ENCODE measurements around the gene PRPH. TPM values are rescaled to one million over a fixed set of nuclear protein-coding genes. Genes with fewer than 3 reads are reported as not detected.

PRPH gene
- total and polyA plus RNA-seq, 9 of the 15 experiments (the other 6 are each of a cell fraction or from before 2014, with no cell fraction given), result 0.27 to 1.9 (median 1.3) TPM; not detected in 1

DNA sequence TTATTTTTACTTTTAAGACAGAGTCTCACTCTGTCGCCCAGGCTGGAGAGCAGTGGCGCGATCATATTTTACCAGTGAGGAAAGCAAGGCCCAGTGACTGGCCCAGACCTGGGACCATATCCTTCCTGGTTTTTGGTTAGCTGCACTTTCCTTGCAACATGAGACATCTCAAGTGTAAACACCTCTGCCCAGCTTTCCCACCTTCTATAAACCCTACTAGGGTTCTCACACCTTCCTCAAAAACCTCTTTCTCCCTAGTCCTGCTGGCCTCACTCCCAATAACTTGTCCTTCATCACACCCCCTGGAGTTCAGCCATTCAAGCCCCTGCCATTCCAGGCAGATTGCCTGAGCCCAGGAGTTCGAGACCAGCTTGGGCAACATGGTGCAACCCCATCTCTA lies 10.3 kb upstream of the PRPH start:
- peaks cover 7 to 10% of the 10 kb centered on the region in 2 experiments for H3K4me1 ChIP-seq (replicated peaks in 1 of 2; ENCODE audit: control insufficient read depth in 2 of 2, insufficient read depth in 2 of 2, low read length in 2 of 2)
- H3K9ac ChIP-seq (ENCODE audit: insufficient read depth in 1 of 2, low read depth in 2 of 2, low read length in 2 of 2), result no peak overlapping the region
- CTCF ChIA-PET (ENCODE audit: low intra/inter-chr PET ratio), result no interaction called here
- no peaks in the 10 kb centered on the region for H3K9me1 ChIP-seq (ENCODE audit: control insufficient read depth, insufficient read depth, low read length)
- intact Hi-C loops (cut with micrococcal nuclease) (no loop called here), in situ Hi-C loops (cut with MboI) (loop anchor here (5.0 kb wide), 2 partner anchors 53 to 238 kb away; partner anchors contain the start of gene C1QL4)
- ATAC-seq (no peak), FAIRE-seq (peak; percentile 29), DNase-seq (ENCODE audit: extremely low read depth in 1 of 4, low spot score in 3 of 4) (no peak)
- POLR2A ChIA-PET, result interaction anchor here (0.7 to 4.7 kb wide), 6 partner anchors 10 to 155 kb away, joined by 3 to 34 read pairs (median 4); partner anchors contain the start of genes PRPH and TUBA1C
- H2AFZ ChIP-seq (ENCODE audit: low read depth, low read length), result no peak overlapping the region
- no peaks in the 10 kb centered on the region for H3K27me3 ChIP-seq (ENCODE audit: control insufficient read depth in 2 of 2, insufficient read depth in 2 of 2, low read length in 2 of 2)
- no TSS peak for BruUV-seq (replicated peaks)
- no peaks in the 10 kb centered on the region; the same call in 2 of the 3 replicates for H3K79me2 ChIP-seq (ENCODE audit: control insufficient read depth, insufficient read depth, low read length)
- H4K20me1 ChIP-seq (replicated peaks; ENCODE audit: control insufficient read depth, insufficient read depth, low read length), result peaks cover 3% of the 10 kb centered on the region; the same call in 1 of the 2 replicates
- WGBS (ENCODE audit: insufficient coverage, low coverage, missing lambda C conversion rate), result 75% methylated on average over 4 of the region's 4 CpGs
- no peak overlapping the region for H3K4me3 ChIP-seq
- no peaks in the 10 kb centered on the region for H3K36me3 ChIP-seq (ENCODE audit: control insufficient read depth, insufficient read depth, low read length)
- no peak overlapping the region for H3K27ac ChIP-seq (ENCODE audit: extremely low read depth, low read depth, low read length)
- no peak overlapping the region for H3K4me2 ChIP-seq (ENCODE audit: insufficient read depth, low read length)
- no peaks in the 10 kb centered on the region for H3K9me3 ChIP-seq (replicated peaks; ENCODE audit: control insufficient read depth, insufficient read depth, low read depth, low read length)
- TF ChIP-seq, protein P1, sequence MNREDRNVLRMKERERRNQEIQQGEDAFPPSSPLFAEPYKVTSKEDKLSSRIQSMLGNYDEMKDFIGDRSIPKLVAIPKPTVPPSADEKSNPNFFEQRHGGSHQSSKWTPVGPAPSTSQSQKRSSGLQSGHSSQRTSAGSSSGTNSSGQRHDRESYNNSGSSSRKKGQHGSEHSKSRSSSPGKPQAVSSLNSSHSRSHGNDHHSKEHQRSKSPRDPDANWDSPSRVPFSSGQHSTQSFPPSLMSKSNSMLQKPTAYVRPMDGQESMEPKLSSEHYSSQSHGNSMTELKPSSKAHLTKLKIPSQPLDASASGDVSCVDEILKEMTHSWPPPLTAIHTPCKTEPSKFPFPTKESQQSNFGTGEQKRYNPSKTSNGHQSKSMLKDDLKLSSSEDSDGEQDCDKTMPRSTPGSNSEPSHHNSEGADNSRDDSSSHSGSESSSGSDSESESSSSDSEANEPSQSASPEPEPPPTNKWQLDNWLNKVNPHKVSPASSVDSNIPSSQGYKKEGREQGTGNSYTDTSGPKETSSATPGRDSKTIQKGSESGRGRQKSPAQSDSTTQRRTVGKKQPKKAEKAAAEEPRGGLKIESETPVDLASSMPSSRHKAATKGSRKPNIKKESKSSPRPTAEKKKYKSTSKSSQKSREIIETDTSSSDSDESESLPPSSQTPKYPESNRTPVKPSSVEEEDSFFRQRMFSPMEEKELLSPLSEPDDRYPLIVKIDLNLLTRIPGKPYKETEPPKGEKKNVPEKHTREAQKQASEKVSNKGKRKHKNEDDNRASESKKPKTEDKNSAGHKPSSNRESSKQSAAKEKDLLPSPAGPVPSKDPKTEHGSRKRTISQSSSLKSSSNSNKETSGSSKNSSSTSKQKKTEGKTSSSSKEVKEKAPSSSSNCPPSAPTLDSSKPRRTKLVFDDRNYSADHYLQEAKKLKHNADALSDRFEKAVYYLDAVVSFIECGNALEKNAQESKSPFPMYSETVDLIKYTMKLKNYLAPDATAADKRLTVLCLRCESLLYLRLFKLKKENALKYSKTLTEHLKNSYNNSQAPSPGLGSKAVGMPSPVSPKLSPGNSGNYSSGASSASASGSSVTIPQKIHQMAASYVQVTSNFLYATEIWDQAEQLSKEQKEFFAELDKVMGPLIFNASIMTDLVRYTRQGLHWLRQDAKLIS (CRISPR knock-in tag; IDR thresholded peaks at IDR 0.05), result no peak
- TF ChIP-seq TAF15 (IDR thresholded peaks at IDR 0.05; ENCODE audit: low read depth, low read length) (no peak), NELFE (IDR thresholded peaks at IDR 0.05; ENCODE audit: insufficient read depth, insufficient read length) (no peak), KAT7 (CRISPR knock-in tag; IDR thresholded peaks at IDR 0.05; ENCODE audit: borderline replicate concordance) (no peak), CHD4 (IDR thresholded peaks at IDR 0.05; ENCODE audit: insufficient read depth, insufficient replicate concordance, low read depth, low read length, poor library complexity, severe bottlenecking) (no peak), ZNF644 (tag; IDR thresholded peaks at IDR 0.05; ENCODE audit: low read depth) (no peak), RBBP5 (IDR thresholded peaks at IDR 0.05; ENCODE audit: borderline replicate concordance, insufficient read depth, low read length, poor library complexity, severe bottlenecking) (no peak), RUNX1 (IDR thresholded peaks at IDR 0.05; ENCODE audit: low read depth) (no peak), CBX5 (IDR thresholded peaks at IDR 0.05; ENCODE audit: borderline replicate concordance, low read depth) (no peak), CXXC5 (CRISPR knock-in tag; IDR thresholded peaks at IDR 0.05) (no peak), POLR2AphosphoS5 (IDR thresholded peaks at IDR 0.05; ENCODE audit: control insufficient read depth, insufficient read depth, low read depth, low read length) (no peak)
- TF ChIP-seq, protein P2, sequence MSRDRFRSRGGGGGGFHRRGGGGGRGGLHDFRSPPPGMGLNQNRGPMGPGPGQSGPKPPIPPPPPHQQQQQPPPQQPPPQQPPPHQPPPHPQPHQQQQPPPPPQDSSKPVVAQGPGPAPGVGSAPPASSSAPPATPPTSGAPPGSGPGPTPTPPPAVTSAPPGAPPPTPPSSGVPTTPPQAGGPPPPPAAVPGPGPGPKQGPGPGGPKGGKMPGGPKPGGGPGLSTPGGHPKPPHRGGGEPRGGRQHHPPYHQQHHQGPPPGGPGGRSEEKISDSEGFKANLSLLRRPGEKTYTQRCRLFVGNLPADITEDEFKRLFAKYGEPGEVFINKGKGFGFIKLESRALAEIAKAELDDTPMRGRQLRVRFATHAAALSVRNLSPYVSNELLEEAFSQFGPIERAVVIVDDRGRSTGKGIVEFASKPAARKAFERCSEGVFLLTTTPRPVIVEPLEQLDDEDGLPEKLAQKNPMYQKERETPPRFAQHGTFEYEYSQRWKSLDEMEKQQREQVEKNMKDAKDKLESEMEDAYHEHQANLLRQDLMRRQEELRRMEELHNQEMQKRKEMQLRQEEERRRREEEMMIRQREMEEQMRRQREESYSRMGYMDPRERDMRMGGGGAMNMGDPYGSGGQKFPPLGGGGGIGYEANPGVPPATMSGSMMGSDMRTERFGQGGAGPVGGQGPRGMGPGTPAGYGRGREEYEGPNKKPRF (IDR thresholded peaks at IDR 0.05; ENCODE audit: low read depth, low read length), result no peak
- TF ChIP-seq, protein P3, sequence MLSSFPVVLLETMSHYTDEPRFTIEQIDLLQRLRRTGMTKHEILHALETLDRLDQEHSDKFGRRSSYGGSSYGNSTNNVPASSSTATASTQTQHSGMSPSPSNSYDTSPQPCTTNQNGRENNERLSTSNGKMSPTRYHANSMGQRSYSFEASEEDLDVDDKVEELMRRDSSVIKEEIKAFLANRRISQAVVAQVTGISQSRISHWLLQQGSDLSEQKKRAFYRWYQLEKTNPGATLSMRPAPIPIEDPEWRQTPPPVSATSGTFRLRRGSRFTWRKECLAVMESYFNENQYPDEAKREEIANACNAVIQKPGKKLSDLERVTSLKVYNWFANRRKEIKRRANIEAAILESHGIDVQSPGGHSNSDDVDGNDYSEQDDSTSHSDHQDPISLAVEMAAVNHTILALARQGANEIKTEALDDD (IDR thresholded peaks at IDR 0.05), result no peak
- TF ChIP-seq, protein P4, sequence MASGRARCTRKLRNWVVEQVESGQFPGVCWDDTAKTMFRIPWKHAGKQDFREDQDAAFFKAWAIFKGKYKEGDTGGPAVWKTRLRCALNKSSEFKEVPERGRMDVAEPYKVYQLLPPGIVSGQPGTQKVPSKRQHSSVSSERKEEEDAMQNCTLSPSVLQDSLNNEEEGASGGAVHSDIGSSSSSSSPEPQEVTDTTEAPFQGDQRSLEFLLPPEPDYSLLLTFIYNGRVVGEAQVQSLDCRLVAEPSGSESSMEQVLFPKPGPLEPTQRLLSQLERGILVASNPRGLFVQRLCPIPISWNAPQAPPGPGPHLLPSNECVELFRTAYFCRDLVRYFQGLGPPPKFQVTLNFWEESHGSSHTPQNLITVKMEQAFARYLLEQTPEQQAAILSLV (tag; IDR thresholded peaks at IDR 0.05), result no peak

Data from K562 (cell line).